Stimulated activated CD4-positive, alpha-beta T cell treated with anti-CD3 and anti-CD28 coated beads, Interleukin-15, amount 100 ng/mL, for 1 hour (primary cell): ENCODE measurements around the gene FZD1.

Experiments used
- DNase-seq, 2 donors: peaks; one replicate each; pipeline ENCODE4 v3.0.0-alpha.2; 2020; ENCODE audit warnings: low read depth in 1 of 2, low spot score in 1 of 2

The FZD1 gene

GRCh38 chr7:91264924-91265681 lies 870 bp downstream of the FZD1 start:
- no peak for DNase-seq

- no peak for DNase-seq
Measured at GRCh38 chr7:91265693-91266066, 1.4 kb downstream of the FZD1 start.

GRCh38 chr7:91266067-91266688 lies 1.9 kb downstream of the FZD1 start:
- DNase-seq: no peak

GRCh38 chr7:91266689-91267090 lies 2.5 kb downstream of the FZD1 start:
- no peak for DNase-seq

GRCh38 chr7:91267171-91267955 lies 3.1 kb downstream of the FZD1 start:
- DNase-seq: no peak

GRCh38 chr7:91270372-91270771 lies 6.1 kb downstream of the FZD1 start:
- no peak for DNase-seq

- DNase-seq: no peak
Measured at GRCh38 chr7:91276909-91277308, 12.7 kb downstream of the FZD1 start.

- no peak for DNase-seq
Measured at GRCh38 chr7:91280185-91280584, 16.0 kb downstream of the FZD1 start.

- no peak for DNase-seq
Measured at GRCh38 chr7:91280604-91281003, 16.4 kb downstream of the FZD1 start.

- no peak for DNase-seq
Measured at GRCh38 chr7:91285696-91286355, 21.6 kb downstream of the FZD1 start.

GRCh38 chr7:91286432-91286831 lies 22.2 kb downstream of the FZD1 start:
- DNase-seq: no peak

GRCh38 chr7:91287371-91288084 lies 23.3 kb downstream of the FZD1 start:
- DNase-seq: no peak

GRCh38 chr7:91288208-91288824 lies 24.1 kb downstream of the FZD1 start:
- DNase-seq: no peak

- DNase-seq: no peak
Measured at GRCh38 chr7:91289633-91290254, 25.5 kb downstream of the FZD1 start.

GRCh38 chr7:91291302-91291701 lies 27.1 kb downstream of the FZD1 start:
- no peak for DNase-seq

- DNase-seq: no peak
Measured at GRCh38 chr7:91291902-91292301, 27.7 kb downstream of the FZD1 start.

GRCh38 chr7:91292506-91292905 lies 28.3 kb downstream of the FZD1 start:
- DNase-seq: no peak

GRCh38 chr7:91293136-91293535 lies 28.9 kb downstream of the FZD1 start:
- no peak for DNase-seq

GRCh38 chr7:91293840-91294239 lies 29.6 kb downstream of the FZD1 start:
- no peak for DNase-seq

- DNase-seq: no peak
Measured at GRCh38 chr7:91294639-91295220, 30.5 kb downstream of the FZD1 start.
